ENCODE data around the gene NUDT16L1.

NUDT16L1 gene

GRCh38 chr16:4663777-4664465 is 29.4 kb upstream of the NUDT16L1 start:
- no peak for DNase-seq (ENCODE audit: low read depth in 2 of 2)

GRCh38 chr16:4664538-4665418 is 28.6 kb upstream of the NUDT16L1 start:
- DNase-seq (ENCODE audit: low read depth in 2 of 2) = peak; percentile 29 to 38

GRCh38 chr16:4666537-4667202 is 26.7 kb upstream of the NUDT16L1 start:
- no peak for DNase-seq (ENCODE audit: low read depth in 2 of 2)

- no peak for DNase-seq (ENCODE audit: low read depth in 2 of 2)
Observed at GRCh38 chr16:4667203-4667963, 26.0 kb upstream of the NUDT16L1 start.

GRCh38 chr16:4668313-4668960 is 24.9 kb upstream of the NUDT16L1 start:
- DNase-seq (ENCODE audit: low read depth in 2 of 2) = no peak

- no peak for DNase-seq (ENCODE audit: low read depth in 2 of 2)
Observed at GRCh38 chr16:4673387-4674046, 19.8 kb upstream of the NUDT16L1 start.

- no peak for DNase-seq (ENCODE audit: low read depth in 2 of 2)
Observed at GRCh38 chr16:4674926-4675530, 18.3 kb upstream of the NUDT16L1 start.

- peak; percentile 48 to 64 for DNase-seq (ENCODE audit: low read depth in 2 of 2)
Observed at GRCh38 chr16:4675864-4676786, 17.2 kb upstream of the NUDT16L1 start.

- no peak for DNase-seq (ENCODE audit: low read depth in 2 of 2)
Observed at GRCh38 chr16:4676831-4677230, 16.5 kb upstream of the NUDT16L1 start.

- no peak for DNase-seq (ENCODE audit: low read depth in 2 of 2)
Observed at GRCh38 chr16:4677390-4677789, 16.0 kb upstream of the NUDT16L1 start.

- DNase-seq (ENCODE audit: low read depth in 2 of 2) = no peak
Observed at GRCh38 chr16:4677994-4678393, 15.4 kb upstream of the NUDT16L1 start.

- no peak for DNase-seq (ENCODE audit: low read depth in 2 of 2)
Observed at GRCh38 chr16:4678596-4678995, 14.8 kb upstream of the NUDT16L1 start.

GRCh38 chr16:4679156-4679849 is 14.1 kb upstream of the NUDT16L1 start:
- no peak for DNase-seq (ENCODE audit: low read depth in 2 of 2)

GRCh38 chr16:4679850-4680636 is 13.3 kb upstream of the NUDT16L1 start:
- no peak for DNase-seq (ENCODE audit: low read depth in 2 of 2)

- no peak for DNase-seq (ENCODE audit: low read depth in 2 of 2)
Observed at GRCh38 chr16:4680673-4681470, 12.5 kb upstream of the NUDT16L1 start.

- DNase-seq (ENCODE audit: low read depth in 2 of 2) = no peak
Observed at GRCh38 chr16:4681471-4682083, 11.8 kb upstream of the NUDT16L1 start.

Data from stimulated activated CD4-positive, alpha-beta T cell treated with anti-CD3 and anti-CD28 coated beads, Interleukin-4, amount 100 ng/mL, for 48 hours (primary cell).